ENCODE data around the gene RPL18A. TPM values are rescaled to one million over a fixed set of nuclear protein-coding genes. Genes with fewer than 3 reads are reported as not detected.

RPL18A gene
- total and polyA plus RNA-seq, 4 donors = 452 to 870 (median 477) TPM

GRCh38 chr19:17829855-17830566 lies 29.7 kb upstream of the RPL18A start:
- WGBS = 24% methylated on average over 29 of the region's 29 CpGs
- TF ChIP-seq ZBTB33 (IDR thresholded peaks at IDR 0.05) (no peak), HNF4A (conservative IDR thresholded peaks at IDR 0.05) (no peak)
- TF ChIP-seq, protein P1, sequence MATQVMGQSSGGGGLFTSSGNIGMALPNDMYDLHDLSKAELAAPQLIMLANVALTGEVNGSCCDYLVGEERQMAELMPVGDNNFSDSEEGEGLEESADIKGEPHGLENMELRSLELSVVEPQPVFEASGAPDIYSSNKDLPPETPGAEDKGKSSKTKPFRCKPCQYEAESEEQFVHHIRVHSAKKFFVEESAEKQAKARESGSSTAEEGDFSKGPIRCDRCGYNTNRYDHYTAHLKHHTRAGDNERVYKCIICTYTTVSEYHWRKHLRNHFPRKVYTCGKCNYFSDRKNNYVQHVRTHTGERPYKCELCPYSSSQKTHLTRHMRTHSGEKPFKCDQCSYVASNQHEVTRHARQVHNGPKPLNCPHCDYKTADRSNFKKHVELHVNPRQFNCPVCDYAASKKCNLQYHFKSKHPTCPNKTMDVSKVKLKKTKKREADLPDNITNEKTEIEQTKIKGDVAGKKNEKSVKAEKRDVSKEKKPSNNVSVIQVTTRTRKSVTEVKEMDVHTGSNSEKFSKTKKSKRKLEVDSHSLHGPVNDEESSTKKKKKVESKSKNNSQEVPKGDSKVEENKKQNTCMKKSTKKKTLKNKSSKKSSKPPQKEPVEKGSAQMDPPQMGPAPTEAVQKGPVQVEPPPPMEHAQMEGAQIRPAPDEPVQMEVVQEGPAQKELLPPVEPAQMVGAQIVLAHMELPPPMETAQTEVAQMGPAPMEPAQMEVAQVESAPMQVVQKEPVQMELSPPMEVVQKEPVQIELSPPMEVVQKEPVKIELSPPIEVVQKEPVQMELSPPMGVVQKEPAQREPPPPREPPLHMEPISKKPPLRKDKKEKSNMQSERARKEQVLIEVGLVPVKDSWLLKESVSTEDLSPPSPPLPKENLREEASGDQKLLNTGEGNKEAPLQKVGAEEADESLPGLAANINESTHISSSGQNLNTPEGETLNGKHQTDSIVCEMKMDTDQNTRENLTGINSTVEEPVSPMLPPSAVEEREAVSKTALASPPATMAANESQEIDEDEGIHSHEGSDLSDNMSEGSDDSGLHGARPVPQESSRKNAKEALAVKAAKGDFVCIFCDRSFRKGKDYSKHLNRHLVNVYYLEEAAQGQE (IDR thresholded peaks at IDR 0.05) = no peak
- TF ChIP-seq, protein P2, sequence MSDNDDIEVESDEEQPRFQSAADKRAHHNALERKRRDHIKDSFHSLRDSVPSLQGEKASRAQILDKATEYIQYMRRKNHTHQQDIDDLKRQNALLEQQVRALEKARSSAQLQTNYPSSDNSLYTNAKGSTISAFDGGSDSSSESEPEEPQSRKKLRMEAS (IDR thresholded peaks at IDR 0.05) = no peak
- no peak for DNase-seq (ENCODE audit: low spot score)
- Histone ChIP-seq H3K4me1 (ENCODE audit: control insufficient read depth in 4 of 4, insufficient read depth in 4 of 4, low read length in 3 of 4) (peaks cover 0 to 3% (median 0%) of the 10 kb centered on the region in 4 donors), H3K9me3 (ENCODE audit: control insufficient read depth in 4 of 4, low read length in 3 of 4) (no peaks in the 10 kb centered on the region), H3K4me3 (ENCODE audit: low read depth in 1 of 3, low read length in 3 of 3) (no peak overlapping the region), H3K27me3 (ENCODE audit: control insufficient read depth in 4 of 4, insufficient read depth in 4 of 4, low read length in 3 of 4) (peaks cover 0 to 4% (median 1%) of the 10 kb centered on the region in 4 donors), H3K9ac (ENCODE audit: low read depth in 1 of 2, low read length in 2 of 2) (no peak overlapping the region), H3K36me3 (ENCODE audit: control insufficient read depth in 4 of 4, insufficient read depth in 3 of 4, low read depth in 1 of 4, low read length in 3 of 4) (no peaks in the 10 kb centered on the region), H3K27ac (ENCODE audit: low read depth in 1 of 2, low read length in 2 of 2) (no peak overlapping the region)

- Histone ChIP-seq H3K9me3 (ENCODE audit: control insufficient read depth in 4 of 4, low read length in 3 of 4) (no peaks in the 10 kb centered on the region), H3K4me1 (ENCODE audit: control insufficient read depth in 4 of 4, insufficient read depth in 4 of 4, low read length in 3 of 4) (peaks cover 0 to 3% (median 0%) of the 10 kb centered on the region in 4 donors), H3K27ac (ENCODE audit: low read depth in 1 of 2, low read length in 2 of 2) (no peak overlapping the region), H3K27me3 (ENCODE audit: control insufficient read depth in 4 of 4, insufficient read depth in 4 of 4, low read length in 3 of 4) (peaks cover 0 to 4% (median 0%) of the 10 kb centered on the region in 4 donors), H3K9ac (ENCODE audit: low read depth in 1 of 2, low read length in 2 of 2) (no peak overlapping the region), H3K36me3 (ENCODE audit: control insufficient read depth in 4 of 4, insufficient read depth in 3 of 4, low read depth in 1 of 4, low read length in 3 of 4) (no peaks in the 10 kb centered on the region), H3K4me3 (ENCODE audit: low read depth in 1 of 3, low read length in 3 of 3) (no peak overlapping the region)
- 29% methylated on average over 50 of the region's 50 CpGs for WGBS
- no peak for DNase-seq (ENCODE audit: low spot score)
- TF ChIP-seq YY1 (IDR thresholded peaks at IDR 0.05) = no peak
- no peak for TF ChIP-seq RAD21 (IDR thresholded peaks at IDR 0.05)
- TF ChIP-seq HNF4A (conservative IDR thresholded peaks at IDR 0.05) = no peak
- no peak for TF ChIP-seq FOXA2 (IDR thresholded peaks at IDR 0.05)
- TF ChIP-seq FOXA1 (IDR thresholded peaks at IDR 0.05) = no peak
- TF ChIP-seq JUND (IDR thresholded peaks at IDR 0.05) = no peak
- no peak for TF ChIP-seq TAF1 (conservative IDR thresholded peaks at IDR 0.05)
- TF ChIP-seq NR2F2 (IDR thresholded peaks at IDR 0.05) = no peak
- no peak for TF ChIP-seq ATF3 (IDR thresholded peaks at IDR 0.05)
- no peak for TF ChIP-seq ZBTB33 (IDR thresholded peaks at IDR 0.05)
- TF ChIP-seq GABPA (IDR thresholded peaks at IDR 0.05 in 1 of 2, conservative IDR thresholded peaks at IDR 0.05 in 1 of 2) = no peak
- TF ChIP-seq, protein P1 (IDR thresholded peaks at IDR 0.05) = no peak
- TF ChIP-seq SP1 (IDR thresholded peaks at IDR 0.05) = no peak
- no peak for TF ChIP-seq HNF4G (IDR thresholded peaks at IDR 0.05)
These were observed 28.9 kb upstream of the RPL18A start for GRCh38 chr19:17830567-17831418.
